HEK293 (cell line): ENCODE measurements around the gene TEC.

Experiments used
- BCL11B ChIP-seq: fragments of 450-650 bp; formaldehyde crosslinking; IDR thresholded peaks from 2 replicates; pipeline ENCODE4 v1.5.1; 2016; ENCODE audit warnings: low read depth, missing biosample characterization, missing genetic modification characterization
- CTCF ChIP-seq: fragments of 450-650 bp; formaldehyde crosslinking; IDR thresholded peaks from 2 replicates; pipeline ENCODE4 v1.5.1; 2016; ENCODE audit warnings: missing biosample characterization, missing genetic modification characterization
- GLI4 ChIP-seq: fragments of 450-650 bp; formaldehyde crosslinking; IDR thresholded peaks from 2 replicates; pipeline ENCODE4 v1.5.1; 2016; ENCODE audit warnings: missing biosample characterization, missing genetic modification characterization
- HOXA7 ChIP-seq: sonication (generic); formaldehyde crosslinking; IDR thresholded peaks from 2 replicates; pipeline ENCODE4 v1.8.1; 2022; ENCODE audit warnings: missing genetic modification reagents, borderline replicate concordance
- IKZF3 ChIP-seq: fragments of 450-650 bp; IDR thresholded peaks from 2 replicates; pipeline ENCODE4 v1.5.0; 2018; ENCODE audit warnings: missing biosample characterization, mild to moderate bottlenecking, missing genetic modification characterization, moderate library complexity
- KLF1 ChIP-seq: fragments of 450-650 bp; formaldehyde crosslinking; IDR thresholded peaks from 2 replicates; pipeline ENCODE4 v1.5.1; 2016; ENCODE audit warnings: missing biosample characterization, missing genetic modification characterization
- KLF10 ChIP-seq: fragments of 450-650 bp; IDR thresholded peaks from 2 replicates; pipeline ENCODE4 v1.5.1; 2018; ENCODE audit warnings: missing biosample characterization, mild to moderate bottlenecking, missing genetic modification characterization
- MYNN ChIP-seq: fragments of 450-650 bp; formaldehyde crosslinking; IDR thresholded peaks from 2 replicates; pipeline ENCODE4 v1.5.1; 2016; ENCODE audit warnings: missing biosample characterization, missing genetic modification characterization, borderline replicate concordance
- PRDM1 ChIP-seq: fragments of 450-650 bp; formaldehyde crosslinking; IDR thresholded peaks from 2 replicates; pipeline ENCODE4; 2016; ENCODE audit warnings: missing biosample characterization, missing genetic modification characterization
- PRDM6 ChIP-seq: fragments of 450-650 bp; formaldehyde crosslinking; IDR thresholded peaks from 2 replicates; pipeline ENCODE4 v1.5.1; 2017; ENCODE audit warnings: missing biosample characterization, missing genetic modification characterization
- SALL2 ChIP-seq: fragments of 450-650 bp; formaldehyde crosslinking; IDR thresholded peaks from 2 replicates; pipeline ENCODE4 v1.5.0; 2017; ENCODE audit warnings: missing biosample characterization, mild to moderate bottlenecking, missing genetic modification characterization, borderline replicate concordance
- SCRT1 ChIP-seq: fragments of 450-650 bp; formaldehyde crosslinking; IDR thresholded peaks from 2 replicates; pipeline ENCODE4 v1.5.1; 2016; ENCODE audit warnings: missing biosample characterization, missing genetic modification characterization, borderline replicate concordance
- SCRT2 ChIP-seq: fragments of 450-650 bp; formaldehyde crosslinking; IDR thresholded peaks from 2 replicates; pipeline ENCODE4 v1.5.1; 2016; ENCODE audit warnings: missing biosample characterization, missing genetic modification characterization
- TCF7L2 ChIP-seq: IDR thresholded peaks from 2 replicates; pipeline ENCODE4 v1.6.1; 2011; ENCODE audit warnings: low read depth, mild to moderate bottlenecking, inconsistent platforms, low read length, moderate library complexity, borderline replicate concordance
- WT1 ChIP-seq: fragments of 450-650 bp; formaldehyde crosslinking; IDR thresholded peaks from 2 replicates; pipeline ENCODE4 v1.5.1; 2016; ENCODE audit warnings: missing biosample characterization, missing genetic modification characterization
- ZBTB44 ChIP-seq: fragments of 450-650 bp; IDR thresholded peaks from 2 replicates; pipeline ENCODE4 v1.5.1; 2018; ENCODE audit warnings: missing biosample characterization, mild to moderate bottlenecking, missing genetic modification characterization
- ZBTB8A ChIP-seq: fragments of 450-650 bp; formaldehyde crosslinking; IDR thresholded peaks from 2 replicates; pipeline ENCODE4 v1.5.1; 2016; ENCODE audit warnings: missing biosample characterization, missing genetic modification characterization
- ZFP69B ChIP-seq: fragments of 450-650 bp; formaldehyde crosslinking; IDR thresholded peaks from 2 replicates; pipeline ENCODE4 v1.5.1; 2016; ENCODE audit warnings: missing biosample characterization, missing genetic modification characterization
- ZNF10 ChIP-seq: fragments of 450-650 bp; formaldehyde crosslinking; IDR thresholded peaks from 2 replicates; pipeline ENCODE4 v1.5.1; 2017; ENCODE audit warnings: missing biosample characterization, missing genetic modification characterization
- ZNF155 ChIP-seq: fragments of 450-650 bp; formaldehyde crosslinking; IDR thresholded peaks from 2 replicates; pipeline ENCODE4 v1.5.1; 2016; ENCODE audit warnings: missing biosample characterization, missing genetic modification characterization
- ZNF202 ChIP-seq: fragments of 450-650 bp; formaldehyde crosslinking; IDR thresholded peaks from 2 replicates; pipeline ENCODE4 v1.5.1; 2016; ENCODE audit warnings: missing biosample characterization, missing genetic modification characterization, borderline replicate concordance
- ZNF214 ChIP-seq: fragments of 450-650 bp; formaldehyde crosslinking; IDR thresholded peaks from 2 replicates; pipeline ENCODE4 v1.5.1; 2017; ENCODE audit warnings: missing biosample characterization, mild to moderate bottlenecking, missing genetic modification characterization, borderline replicate concordance
- ZNF223 ChIP-seq: fragments of 450-650 bp; formaldehyde crosslinking; IDR thresholded peaks from 2 replicates; pipeline ENCODE4 v1.5.1; 2016; ENCODE audit warnings: missing biosample characterization, missing genetic modification characterization
- ZNF302 ChIP-seq: fragments of 450-650 bp; formaldehyde crosslinking; IDR thresholded peaks from 2 replicates; pipeline ENCODE4 v1.5.1; 2016; ENCODE audit warnings: missing biosample characterization, missing genetic modification characterization, low read depth
- ZNF350 ChIP-seq: fragments of 450-650 bp; formaldehyde crosslinking; IDR thresholded peaks from 2 replicates; pipeline ENCODE4 v1.5.0; 2017; ENCODE audit warnings: missing biosample characterization, mild to moderate bottlenecking, missing genetic modification characterization
- ZNF37A ChIP-seq: fragments of 450-650 bp; IDR thresholded peaks from 2 replicates; pipeline ENCODE4 v1.5.1; 2018; ENCODE audit warnings: missing biosample characterization, missing genetic modification characterization
- ZNF391 ChIP-seq: fragments of 450-650 bp; formaldehyde crosslinking; IDR thresholded peaks from 2 replicates; pipeline ENCODE4 v1.5.1; 2016; ENCODE audit warnings: low read depth, missing biosample characterization, missing genetic modification characterization, borderline replicate concordance
- ZNF433 ChIP-seq: fragments of 450-650 bp; formaldehyde crosslinking; IDR thresholded peaks from 2 replicates; pipeline ENCODE4 v1.5.1; 2016; ENCODE audit warnings: missing biosample characterization, missing genetic modification characterization, low read depth
- ZNF544 ChIP-seq: fragments of 450-650 bp; formaldehyde crosslinking; IDR thresholded peaks from 2 replicates; pipeline ENCODE4 v1.5.0; 2017; ENCODE audit warnings: missing biosample characterization, missing genetic modification characterization
- ZNF558 ChIP-seq: fragments of 450-650 bp; formaldehyde crosslinking; IDR thresholded peaks from 2 replicates; pipeline ENCODE4 v1.5.1; 2016; ENCODE audit warnings: missing biosample characterization, missing genetic modification characterization
- ZNF624 ChIP-seq: fragments of 450-650 bp; formaldehyde crosslinking; IDR thresholded peaks from 2 replicates; pipeline ENCODE4 v1.5.1; 2017; ENCODE audit warnings: missing biosample characterization, missing genetic modification characterization
- ZNF629 ChIP-seq: fragments of 450-650 bp; formaldehyde crosslinking; IDR thresholded peaks from 2 replicates; pipeline ENCODE4 v1.5.1; 2017; ENCODE audit warnings: missing biosample characterization, missing genetic modification characterization
- ZNF660 ChIP-seq: fragments of 450-650 bp; IDR thresholded peaks from 2 replicates; pipeline ENCODE4 v1.5.1; 2018; ENCODE audit warnings: missing biosample characterization, mild to moderate bottlenecking, missing genetic modification characterization
- ZNF664 ChIP-seq: fragments of 450-650 bp; formaldehyde crosslinking; IDR thresholded peaks from 2 replicates; pipeline ENCODE4 v1.5.1; 2016; ENCODE audit warnings: missing biosample characterization, missing genetic modification characterization
- ZNF707 ChIP-seq: fragments of 450-650 bp; formaldehyde crosslinking; IDR thresholded peaks from 2 replicates; pipeline ENCODE4 v1.5.1; 2016; ENCODE audit warnings: missing biosample characterization, missing genetic modification characterization
- ZNF768 ChIP-seq: fragments of 450-650 bp; formaldehyde crosslinking; IDR thresholded peaks from 2 replicates; pipeline ENCODE4 v1.5.1; 2018; ENCODE audit warnings: missing biosample characterization, mild to moderate bottlenecking, missing genetic modification characterization
- ZNF777 ChIP-seq: fragments of 450-650 bp; formaldehyde crosslinking; IDR thresholded peaks from 2 replicates; pipeline ENCODE4 v1.5.1; 2017; ENCODE audit warnings: missing biosample characterization, missing genetic modification characterization, borderline replicate concordance

Gene TEC

GRCh38 chr4:48268956-48269860, at the start of gene TEC (continued):
- TF ChIP-seq SCRT2 (tag by site-specific recombination) (no peak), ZNF391 (no peak), ZNF629 (tag by site-specific recombination) (no peak), GLI4 (tag by site-specific recombination) (no peak), ZNF624 (tag by site-specific recombination) (no peak), SCRT1 (tag by site-specific recombination) (no peak), CTCF (peak; percentile 29; the same call in 1 of the 2 replicates), IKZF3 (tag by site-specific recombination) (no peak), ZNF433 (tag by site-specific recombination) (no peak), ZNF660 (tag by site-specific recombination) (no peak), HOXA7 (CRISPR knock-in tag) (no peak), PRDM1 (tag by site-specific recombination) (no peak), ZNF155 (tag by site-specific recombination) (no peak), PRDM6 (tag by site-specific recombination) (no peak), MYNN (tag by site-specific recombination) (no peak), ZNF350 (tag by site-specific recombination) (no peak), ZNF664 (tag by site-specific recombination) (peak; percentile 43; the same call in 1 of the 2 replicates), ZNF302 (tag by site-specific recombination) (no peak), ZNF10 (tag by site-specific recombination) (no peak), ZNF544 (tag by site-specific recombination) (no peak), ZNF37A (tag by site-specific recombination) (no peak), ZNF777 (peak; percentile 72; the same call in 1 of the 2 replicates), ZNF223 (tag by site-specific recombination) (no peak), ZNF707 (tag by site-specific recombination) (no peak), BCL11B (tag by site-specific recombination) (no peak), ZFP69B (tag by site-specific recombination) (0 out of 2 replicates have a peak, but pooled peaks have one; percentile 20), ZNF202 (no peak), ZNF768 (no peak; the same call in 1 of the 2 replicates), ZNF214 (tag by site-specific recombination) (no peak), SALL2 (tag by site-specific recombination) (no peak), KLF1 (tag by site-specific recombination) (no peak), KLF10 (tag by site-specific recombination) (no peak), ZNF558 (tag by site-specific recombination) (no peak), ZBTB8A (tag by site-specific recombination) (peak; percentile 49; the same call in 1 of the 2 replicates), WT1 (no peak; the same call in 1 of the 2 replicates), ZBTB44 (tag by site-specific recombination) (no peak), TCF7L2 (no peak)
